GM23248 (cell line): Measurements from ENCODE around the gene TSPOAP1.

Experiments
- EZH2 ChIP-seq: fragments of 200-600 bp; sonication (generic); IDR thresholded peaks from 2 replicates; pipeline ENCODE4 v1.6.1; 2018; ENCODE audit warnings: antibody characterized with exemption, mild to moderate bottlenecking; ENCODE audit not compliant: insufficient read depth, poor library complexity, severe bottlenecking
- EZH2phosphoT487 ChIP-seq: fragments of 200-600 bp; sonication (generic); IDR thresholded peaks from 2 replicates; pipeline ENCODE4 v1.6.1; 2018; ENCODE audit warnings: antibody characterized with exemption, moderate library complexity, mild to moderate bottlenecking, low read depth; ENCODE audit not compliant: insufficient read depth

- TF ChIP-seq EZH2phosphoT487 (no peak), EZH2 (no peak)
These were observed 3.3 kb downstream of the TSPOAP1 start for GRCh38 chr17:58325289-58325726.
